Heart left ventricle (tissue), 16 donors: Measurements from ENCODE around the gene CNST. TPM values are rescaled to one million over a fixed set of nuclear protein-coding genes. Genes with fewer than 3 reads are reported as not detected.

Experiments used
- ATAC-seq, 4 donors: fragments of 200-7000 bp; cut with Tn5 transposase; one replicate each; pipeline ENCODE4 v1.9.1; 2020 to 2022; ENCODE audit warnings: moderate library complexity in 4 of 4, mild to moderate bottlenecking in 3 of 4, moderate number of reproducible peaks in 1 of 4
- DNase-seq, 5 donors: peaks; one replicate each; pipeline ENCODE4 v3.0.0-alpha.2; 2020
- H3K27ac ChIP-seq, 12 donors: fragments of 200-600 bp; sonication (generic) in 4 of 12; one replicate each; pipeline versions ENCODE4 v1.5.0 to v1.8.0; 2016 to 2022; ENCODE audit warnings: mild to moderate bottlenecking in 2 of 12
- H3K27me3 ChIP-seq, 9 donors: fragments of 200-600 bp; sonication (generic) in 2 of 9; one replicate each; pipeline versions ENCODE4 v1.5.1 to v1.8.0; 2016 to 2022; ENCODE audit warnings: mild to moderate bottlenecking in 3 of 9
- H3K36me3 ChIP-seq, 9 donors: fragments of 200-600 bp; sonication (generic) in 2 of 9; one replicate each; pipeline versions ENCODE4 v1.5.0 to v1.8.0; 2018 to 2022; ENCODE audit warnings: mild to moderate bottlenecking in 2 of 9
- H3K4me1 ChIP-seq, 12 donors: fragments of 200-600 bp; sonication (generic) in 4 of 12; one replicate each; pipeline versions ENCODE4 v1.5.0 to v1.8.0; 2016 to 2022; ENCODE audit warnings: mild to moderate bottlenecking in 3 of 12
- H3K4me3 ChIP-seq, 12 donors: fragments of 200-600 bp; sonication (generic) in 4 of 12; one replicate each; pipeline versions ENCODE4 v1.5.0 to v1.8.0; 2017 to 2022; ENCODE audit warnings: mild to moderate bottlenecking in 9 of 12, moderate library complexity in 4 of 12
- H3K9me3 ChIP-seq, 12 donors: fragments of 200-600 bp; sonication (generic) in 4 of 12; one replicate each; pipeline versions ENCODE4 v1.5.0 to v1.8.0; 2016 to 2022; ENCODE audit warnings: mild to moderate bottlenecking in 1 of 12
- POLR2A ChIP-seq, 2 donors: fragments of 450-650 bp; IDR thresholded peaks; one replicate each; pipeline ENCODE4 v1.6.1; 2017; ENCODE audit warnings: antibody characterized with exemption in 2 of 2, mild to moderate bottlenecking in 2 of 2, moderate library complexity in 2 of 2
- WGBS, 4 donors: extraction: QIAGEN DNeasy Blood & Tissue Kit in 2 of 4; methylation state at CpG; one replicate each; pipeline versions ENCODE4 v1.1.5 to v1.1.7; 2013 to 2018; 5-methylcytosine and 5-hydroxymethylcytosine counted together
- intact Hi-C, 10 donors: fragments of 100-400 bp; cut with DNase I; formaldehyde crosslinking; loops; one replicate each; pipeline versions ENCODE4 v1.11.1 to v1.14.2; 2022
- polyA plus RNA-seq, 2 donors: library from polyadenylated mRNA; stranded (reverse); fragments of 200-250 nt; gene quantifications; one replicate each; pipeline ENCODE4 v1.2.3, GENCODE V29; 2013
- total RNA-seq, 9 donors: library from RNA; depleted of rRNA in 2 of 9; stranded (reverse); fragments of >200 nt in 2 of 9; fragmentation: NEBNext Ultra II Directional in 3 of 9; extraction: Animal tissue kit (Norgen Biotek cat#: 25700) in 3 of 9; gene quantifications; one replicate each; pipeline versions ENCODE4 v1.1.0 to v1.2.4, GENCODE V29; 2016 to 2023
- TF ChIP-seq, protein P1 (sequence below), 12 donors: fragments of 200-600 bp; sonication (generic) in 4 of 12; IDR thresholded peaks; one replicate each; pipeline versions ENCODE4 v1.5.0 to v1.8.0; 2018 to 2022; ENCODE audit warnings: antibody characterized with exemption in 12 of 12, mild to moderate bottlenecking in 5 of 12
- donor health status: ischemic (EF 13 %, LVEDD 7.1; RV severe dilation, severe dysfunction).
- donor health status: healthy with polysubstance abuse.
- donor health status: DM: no; HTN: yes; CAD: no.
- donor health status: DM: no; HTN: no; CAD: no.
- donor health status: ischemic (EF 25% LVEDD 6.9; RV normal size, moderate dysfunction).
- donor health status: ischemic (EF 25% LVEDD 5.7; RV mildly dilated, moderate dysfunction).
- donor health status: healthy.
- donor health status: DM: yes; HTN: yes; CAD: no.
- donor health status: ischemic (EF 35%, LVEDD 5.7; RV mildly dilated, moderate dysfunction).
- donor health status: nonischemic (EF 11% LVEDD 7.7; RV severe dilation, severe dysfunction).
- donor health status: DM: yes; HTN: yes; CAD: no.
- donor health status: PGD.
- donor health status: ischemic (EF 29% LVEDD 5.4; RV normal size, mild dysfunction).
- donor health status: nonischemic (EF 23%, LVEDD 6.1; RV moderate dilation, normal function).

Gene CNST
- total and polyA plus RNA-seq, 11 donors: 3.9 to 23.9 (median 17.6) TPM

DNA sequence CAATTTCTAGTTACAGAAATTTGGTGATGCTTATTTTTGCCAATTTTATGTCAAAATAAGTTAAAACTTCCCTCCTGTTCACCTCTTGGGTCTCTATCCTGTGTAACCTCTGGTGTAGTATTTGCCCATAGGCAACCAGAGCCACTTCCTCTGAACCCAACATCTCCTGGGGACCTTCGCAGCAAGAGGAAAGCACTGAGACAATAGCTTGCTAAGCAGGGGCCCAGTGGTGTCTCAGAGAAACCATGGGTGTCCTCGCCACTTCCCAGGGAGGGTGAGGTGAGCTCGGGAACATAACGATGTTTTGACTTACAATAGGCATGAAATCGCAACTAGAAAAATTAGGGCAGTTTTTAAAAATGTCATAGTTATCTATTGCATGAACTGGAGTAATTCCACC, 101.5 kb downstream of the CNST start:
- intact Hi-C loops: no loop called here
- H3K27ac ChIP-seq: no peak overlapping the region

DNA sequence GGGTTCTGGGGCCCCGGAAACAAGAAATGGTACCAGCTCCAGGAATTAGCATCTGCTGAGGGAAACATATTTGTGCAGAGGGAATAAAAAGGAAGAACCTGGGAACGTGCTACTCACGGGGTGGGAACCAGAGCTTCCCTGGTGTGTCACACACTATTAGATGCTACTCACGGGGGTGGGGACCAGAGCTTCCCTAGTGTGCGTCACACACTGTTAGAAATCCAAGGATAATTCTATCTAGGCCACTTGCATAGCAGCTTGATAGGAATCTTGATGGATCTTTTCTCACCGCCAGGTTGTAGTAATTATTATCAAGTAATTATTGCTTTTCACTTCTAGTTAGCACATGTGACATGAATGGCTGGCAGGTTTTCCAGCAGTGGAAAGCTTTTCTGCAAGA, 103.4 kb downstream of the CNST start:
- DNase-seq (no peak), ATAC-seq (no peak)
- no peaks in the 10 kb centered on the region for H3K9me3 ChIP-seq
- H3K4me3 ChIP-seq: no peak overlapping the region
- peaks cover 0 to 47% (median 37%) of the 10 kb centered on the region in 9 donors for H3K36me3 ChIP-seq
- H3K27ac ChIP-seq: no peak overlapping the region
- WGBS, 4 donors: 82 to 90% (median 90%) methylated on average over 6 of the region's 6 CpGs
- no peaks in the 10 kb centered on the region for H3K4me1 ChIP-seq
- no peaks in the 10 kb centered on the region for H3K27me3 ChIP-seq
- TF ChIP-seq, protein P1, sequence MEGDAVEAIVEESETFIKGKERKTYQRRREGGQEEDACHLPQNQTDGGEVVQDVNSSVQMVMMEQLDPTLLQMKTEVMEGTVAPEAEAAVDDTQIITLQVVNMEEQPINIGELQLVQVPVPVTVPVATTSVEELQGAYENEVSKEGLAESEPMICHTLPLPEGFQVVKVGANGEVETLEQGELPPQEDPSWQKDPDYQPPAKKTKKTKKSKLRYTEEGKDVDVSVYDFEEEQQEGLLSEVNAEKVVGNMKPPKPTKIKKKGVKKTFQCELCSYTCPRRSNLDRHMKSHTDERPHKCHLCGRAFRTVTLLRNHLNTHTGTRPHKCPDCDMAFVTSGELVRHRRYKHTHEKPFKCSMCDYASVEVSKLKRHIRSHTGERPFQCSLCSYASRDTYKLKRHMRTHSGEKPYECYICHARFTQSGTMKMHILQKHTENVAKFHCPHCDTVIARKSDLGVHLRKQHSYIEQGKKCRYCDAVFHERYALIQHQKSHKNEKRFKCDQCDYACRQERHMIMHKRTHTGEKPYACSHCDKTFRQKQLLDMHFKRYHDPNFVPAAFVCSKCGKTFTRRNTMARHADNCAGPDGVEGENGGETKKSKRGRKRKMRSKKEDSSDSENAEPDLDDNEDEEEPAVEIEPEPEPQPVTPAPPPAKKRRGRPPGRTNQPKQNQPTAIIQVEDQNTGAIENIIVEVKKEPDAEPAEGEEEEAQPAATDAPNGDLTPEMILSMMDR (IDR thresholded peaks at IDR 0.05): no peak
- intact Hi-C loops: no loop called here

More for the DNA sequence above, 101.5 kb downstream of the CNST start:
- H3K4me1 ChIP-seq: no peaks in the 10 kb centered on the region
- H3K4me3 ChIP-seq: no peak overlapping the region
- TF ChIP-seq, protein P1 (IDR thresholded peaks at IDR 0.05): no peak
- no peak for TF ChIP-seq POLR2A (IDR thresholded peaks at IDR 0.05)
- ATAC-seq (no peak), DNase-seq (no peak)
- H3K9me3 ChIP-seq: no peaks in the 10 kb centered on the region
- WGBS, 4 donors: 81 to 88% (median 85%) methylated on average over 5 of the region's 5 CpGs
- peaks cover 0 to 66% (median 42%) of the 10 kb centered on the region in 9 donors for H3K36me3 ChIP-seq
- H3K27me3 ChIP-seq: no peaks in the 10 kb centered on the region

DNA sequence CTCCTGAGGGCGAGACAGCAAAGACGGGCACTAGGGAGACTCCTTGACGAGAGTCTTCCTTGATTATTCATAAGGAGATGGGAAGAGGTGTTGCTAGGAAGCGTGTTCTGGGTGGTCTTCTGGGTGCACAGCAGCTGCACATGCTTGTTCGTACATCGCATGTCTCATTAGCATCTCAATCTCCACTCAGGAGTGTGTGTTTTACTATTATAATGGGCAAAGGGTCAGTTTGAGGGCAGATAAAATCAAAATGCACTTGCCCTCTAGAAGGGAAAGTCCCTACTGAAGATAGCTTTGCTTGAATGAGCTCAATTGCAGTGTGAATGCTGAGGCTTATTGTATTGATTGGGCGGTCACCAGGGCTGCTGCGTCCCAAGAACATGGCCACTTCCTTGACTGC, 107.8 kb downstream of the CNST start:
- no peak for ATAC-seq
- WGBS, 4 donors: 91 to 95% (median 94%) methylated on average over 8 of the region's 8 CpGs
- Histone ChIP-seq H3K36me3 (peaks cover 0 to 12% (median 4%) of the 10 kb centered on the region in 9 donors), H3K9me3 (no peaks in the 10 kb centered on the region), H3K27ac (no peak overlapping the region), H3K27me3 (no peaks in the 10 kb centered on the region), H3K4me1 (peaks cover 0 to 4% (median 0%) of the 10 kb centered on the region in 12 donors), H3K4me3 (no peak overlapping the region)
- TF ChIP-seq, protein P1 (IDR thresholded peaks at IDR 0.05): no peak
- no peak for TF ChIP-seq POLR2A (IDR thresholded peaks at IDR 0.05)
- DNase-seq: no peak
- intact Hi-C loops: no loop called here

DNA sequence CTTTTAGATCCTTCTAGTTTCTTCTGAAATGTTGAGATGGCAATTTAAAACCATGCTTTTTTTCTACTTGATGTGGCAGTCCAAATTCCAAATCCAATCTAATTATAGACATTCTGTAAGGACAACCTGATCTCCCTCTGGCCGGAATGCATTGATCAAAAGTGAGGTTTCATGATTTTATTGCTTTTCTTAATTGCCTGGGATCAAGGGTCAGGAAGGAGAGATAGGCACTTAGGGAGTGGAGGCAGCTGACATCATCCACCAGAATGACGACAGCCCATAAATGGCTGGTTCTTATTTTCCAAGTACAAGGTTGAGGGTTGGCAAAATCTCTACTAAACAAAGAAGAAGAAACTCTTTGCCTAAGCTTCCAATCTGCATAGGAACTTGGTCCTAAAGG, 111.6 kb downstream of the CNST start:
- DNase-seq: no peak
- H3K4me1 ChIP-seq: peaks cover 0 to 41% (median 16%) of the 10 kb centered on the region in 12 donors
- H3K4me3 ChIP-seq: no peak overlapping the region
- peak overlapping the region in 1 of 12 donors; percentile 0 for H3K27ac ChIP-seq
- no peak for TF ChIP-seq POLR2A (IDR thresholded peaks at IDR 0.05)
- TF ChIP-seq, protein P1 (IDR thresholded peaks at IDR 0.05): no peak
- ATAC-seq: no peak
- H3K9me3 ChIP-seq: no peaks in the 10 kb centered on the region
- no peaks in the 10 kb centered on the region for H3K36me3 ChIP-seq
- 67 to 87% (median 73%) methylated on average over 2 of the region's 2 CpGs for WGBS, 4 donors
- intact Hi-C loops: loop anchor here in 1 of 10 donors (5.0 kb wide), 1 partner anchor 49 kb away; no protein-coding TSS in a partner anchor
- H3K27me3 ChIP-seq: no peaks in the 10 kb centered on the region
